HG02973 (cell line): ENCODE measurements around the gene RHBDD3.
A peak's percentile ranks its signal among the peaks of the same experiment; 100 is the strongest.

Source experiments
- ATAC-seq: cut with Tn5 transposase; IDR thresholded peaks from one replicate; pipeline ENCODE4 v1.9.1; 2021; ENCODE audit warnings: moderate library complexity; ENCODE audit not compliant: unreplicated experiment

RHBDD3 gene

GRCh38 chr22:29270475-29271271 is 2.9 kb upstream of the RHBDD3 start:
- ATAC-seq, result no peak

- no peak for ATAC-seq
These were observed 2.1 kb upstream of the RHBDD3 start for GRCh38 chr22:29269731-29270474.

GRCh38 chr22:29269230-29269604 is 1.4 kb upstream of the RHBDD3 start:
- ATAC-seq, result no peak

- ATAC-seq, result peak; percentile 17
These were observed 889 bp upstream of the RHBDD3 start for GRCh38 chr22:29268511-29269229.

- ATAC-seq, result no peak
These were observed 321 bp downstream of the RHBDD3 start for GRCh38 chr22:29267462-29267857.

GRCh38 chr22:29266564-29267461 is 968 bp downstream of the RHBDD3 start:
- no peak for ATAC-seq

- no peak for ATAC-seq
These were observed 1.9 kb downstream of the RHBDD3 start for GRCh38 chr22:29265929-29266328.

GRCh38 chr22:29265305-29265704 is 2.5 kb downstream of the RHBDD3 start:
- no peak for ATAC-seq

GRCh38 chr22:29263791-29264276 is 3.9 kb downstream of the RHBDD3 start:
- no peak for ATAC-seq

GRCh38 chr22:29260601-29261315 is 7.0 kb downstream of the RHBDD3 start:
- ATAC-seq, result no peak

GRCh38 chr22:29260031-29260560 is 7.7 kb downstream of the RHBDD3 start:
- no peak for ATAC-seq

GRCh38 chr22:29259253-29259899 is 8.4 kb downstream of the RHBDD3 start:
- no peak for ATAC-seq

- no peak for ATAC-seq
These were observed 9.2 kb downstream of the RHBDD3 start for GRCh38 chr22:29258407-29259252.

- ATAC-seq, result no peak
These were observed 10.0 kb downstream of the RHBDD3 start for GRCh38 chr22:29257751-29258181.

- ATAC-seq, result no peak
These were observed 11.0 kb downstream of the RHBDD3 start for GRCh38 chr22:29256606-29257325.

- no peak for ATAC-seq
These were observed 12.6 kb downstream of the RHBDD3 start for GRCh38 chr22:29255064-29255621.

GRCh38 chr22:29254286-29254660 is 13.5 kb downstream of the RHBDD3 start:
- no peak for ATAC-seq
